ENCODE results near the gene ACAT2.
"Not testable (repeated sequence)": the region's sequence is repeated elsewhere in the genome, so short reads cannot be mapped to it uniquely, and the experiment has no call there.

The ACAT2 gene

GRCh38 chr6:159813781-159814180 is 51.9 kb downstream of the ACAT2 start:
- no peak overlapping the region for H3K4me2 ChIP-seq (ENCODE audit: low read length)
- H3K79me1 ChIP-seq (ENCODE audit: low read length) = peaks cover 13% of the 10 kb centered on the region
- H2AK5ac ChIP-seq (ENCODE audit: low read length) = no peak overlapping the region
- WGBS (ENCODE audit: extremely low coverage, insufficient coverage, insufficient read length) = no CpG with 5 or more reads among the region's 9 CpGs
- H3K36me3 ChIP-seq (ENCODE audit: control insufficient read depth in 1 of 2, insufficient read depth in 2 of 2, low read length in 2 of 2) = no peaks in the 10 kb centered on the region
- no peak overlapping the region for H3K9ac ChIP-seq (ENCODE audit: low read length)
- H3K18ac ChIP-seq (ENCODE audit: low read length) = no peak overlapping the region
- no peak overlapping the region for H3K4me3 ChIP-seq (ENCODE audit: low read depth, low read length)
- H4K8ac ChIP-seq (ENCODE audit: low read depth, low read length) = peak overlapping the region; percentile 1
- H3K4ac ChIP-seq (ENCODE audit: low read depth, low read length) = peak overlapping the region; percentile 2
- peak overlapping the region; percentile 45 for H2BK120ac ChIP-seq (ENCODE audit: insufficient read depth, low read length, poor library complexity)
- H3K14ac ChIP-seq (ENCODE audit: low read length) = peak overlapping the region; percentile 12
- H2BK12ac ChIP-seq (ENCODE audit: low read length) = peak overlapping the region; percentile 25
- no peak overlapping the region for H2AFZ ChIP-seq (ENCODE audit: insufficient read depth, low read length, poor library complexity)
- H4K12ac ChIP-seq (ENCODE audit: low read depth, low read length) = no peak overlapping the region
- peaks cover 12 to 30% of the 10 kb centered on the region in 2 experiments for H3K4me1 ChIP-seq (ENCODE audit: control insufficient read depth in 1 of 2, insufficient read depth in 2 of 2, low read length in 2 of 2)
- peak overlapping the region; percentile 37 for H4K91ac ChIP-seq (ENCODE audit: low read depth, low read length)
- no peak for DNase-seq
- no peaks in the 10 kb centered on the region for H3K79me2 ChIP-seq (ENCODE audit: control insufficient read depth, insufficient read depth, low read length, poor library complexity)
- H3K27ac ChIP-seq (ENCODE audit: low read depth, low read length) = no peak overlapping the region
- no peak overlapping the region for H3K23ac ChIP-seq (ENCODE audit: low read length)
- peaks cover 2% of the 10 kb centered on the region for H3K9me3 ChIP-seq (ENCODE audit: insufficient read depth, low read depth, low read length)
- no peaks in the 10 kb centered on the region for H3K27me3 ChIP-seq (ENCODE audit: insufficient read depth, low read length)
- H2BK5ac ChIP-seq (ENCODE audit: low read depth, low read length, poor library complexity) = peak overlapping the region; percentile 18

GRCh38 chr6:159815410-159815809 is 53.6 kb downstream of the ACAT2 start:
- H3K4me2 ChIP-seq (ENCODE audit: low read length) = no peak overlapping the region
- peak overlapping the region; percentile 87 for H3K27ac ChIP-seq (ENCODE audit: low read depth, low read length)
- H3K79me1 ChIP-seq (ENCODE audit: low read length) = peaks cover 13% of the 10 kb centered on the region
- WGBS (ENCODE audit: extremely low coverage, insufficient coverage, insufficient read length) = no CpG with 5 or more reads among the region's 6 CpGs
- H4K12ac ChIP-seq (ENCODE audit: low read depth, low read length) = no peak overlapping the region
- H3K23ac ChIP-seq (ENCODE audit: low read length) = no peak overlapping the region
- peak overlapping the region; percentile 85 for H4K91ac ChIP-seq (ENCODE audit: low read depth, low read length)
- peaks cover 8% of the 10 kb centered on the region for H3K9me3 ChIP-seq (ENCODE audit: insufficient read depth, low read depth, low read length)
- H3K79me2 ChIP-seq (ENCODE audit: control insufficient read depth, insufficient read depth, low read length, poor library complexity) = no peaks in the 10 kb centered on the region
- H3K18ac ChIP-seq (ENCODE audit: low read length) = no peak overlapping the region
- H3K9ac ChIP-seq (ENCODE audit: low read length) = no peak overlapping the region
- H2BK120ac ChIP-seq (ENCODE audit: insufficient read depth, low read length, poor library complexity) = no peak overlapping the region
- peak overlapping the region; percentile 90 for H2BK12ac ChIP-seq (ENCODE audit: low read length)
- H3K36me3 ChIP-seq (ENCODE audit: control insufficient read depth in 1 of 2, insufficient read depth in 2 of 2, low read length in 2 of 2) = peaks cover 0 to 4% of the 10 kb centered on the region in 2 experiments
- peak overlapping the region; percentile 70 for H2BK5ac ChIP-seq (ENCODE audit: low read depth, low read length, poor library complexity)
- no peak overlapping the region for H3K14ac ChIP-seq (ENCODE audit: low read length)
- no peak overlapping the region for H2AK5ac ChIP-seq (ENCODE audit: low read length)
- H3K4me1 ChIP-seq (ENCODE audit: control insufficient read depth in 1 of 2, insufficient read depth in 2 of 2, low read length in 2 of 2) = peaks cover 12 to 30% of the 10 kb centered on the region in 2 experiments
- no peaks in the 10 kb centered on the region for H3K27me3 ChIP-seq (ENCODE audit: insufficient read depth, low read length)
- H3K4me3 ChIP-seq (ENCODE audit: low read depth, low read length) = no peak overlapping the region
- DNase-seq = peak; percentile 77 to 85
- H4K8ac ChIP-seq (ENCODE audit: low read depth, low read length) = peak overlapping the region; percentile 59
- H2AFZ ChIP-seq (ENCODE audit: insufficient read depth, low read length, poor library complexity) = no peak overlapping the region
- H3K4ac ChIP-seq (ENCODE audit: low read depth, low read length) = no peak overlapping the region

- not testable (repeated sequence) for H3K27ac ChIP-seq (ENCODE audit: low read depth, low read length); H3K79me2 ChIP-seq (ENCODE audit: control insufficient read depth, insufficient read depth, low read length, poor library complexity); H3K23ac ChIP-seq (ENCODE audit: low read length); H4K12ac ChIP-seq (ENCODE audit: low read depth, low read length); H3K9me3 ChIP-seq (ENCODE audit: insufficient read depth, low read depth, low read length); H2AFZ ChIP-seq (ENCODE audit: insufficient read depth, low read length, poor library complexity); H4K91ac ChIP-seq (ENCODE audit: low read depth, low read length); H3K9ac ChIP-seq (ENCODE audit: low read length); H3K14ac ChIP-seq (ENCODE audit: low read length); H3K18ac ChIP-seq (ENCODE audit: low read length); H3K4me3 ChIP-seq (ENCODE audit: low read depth, low read length); H3K36me3 ChIP-seq (ENCODE audit: control insufficient read depth in 1 of 2, insufficient read depth in 2 of 2, low read length in 2 of 2); DNase-seq; H4K8ac ChIP-seq (ENCODE audit: low read depth, low read length); H2BK12ac ChIP-seq (ENCODE audit: low read length); H3K27me3 ChIP-seq (ENCODE audit: insufficient read depth, low read length); H2BK120ac ChIP-seq (ENCODE audit: insufficient read depth, low read length, poor library complexity); H3K4me2 ChIP-seq (ENCODE audit: low read length); H2AK5ac ChIP-seq (ENCODE audit: low read length); H2BK5ac ChIP-seq (ENCODE audit: low read depth, low read length, poor library complexity); H3K4ac ChIP-seq (ENCODE audit: low read depth, low read length)
- H3K79me1 ChIP-seq (ENCODE audit: low read length) = peaks cover 13% of the 10 kb centered on the region
- peaks cover 12 to 30% of the 10 kb centered on the region in 2 experiments for H3K4me1 ChIP-seq (ENCODE audit: control insufficient read depth in 1 of 2, insufficient read depth in 2 of 2, low read length in 2 of 2)
- no CpG with 5 or more reads among the region's 3 CpGs for WGBS (ENCODE audit: extremely low coverage, insufficient coverage, insufficient read length)
These were observed 54.9 kb downstream of the ACAT2 start for GRCh38 chr6:159816775-159817174.

GRCh38 chr6:159817951-159818739 is 56.3 kb downstream of the ACAT2 start:
- no CpG with 5 or more reads among the region's 23 CpGs for WGBS (ENCODE audit: extremely low coverage, insufficient coverage, insufficient read length)
- H3K79me1 ChIP-seq (ENCODE audit: low read length) = peaks cover 13% of the 10 kb centered on the region
- no peak overlapping the region for H3K23ac ChIP-seq (ENCODE audit: low read length)
- H2AK5ac ChIP-seq (ENCODE audit: low read length) = no peak overlapping the region
- H3K9me3 ChIP-seq (ENCODE audit: insufficient read depth, low read depth, low read length) = peaks cover 8% of the 10 kb centered on the region
- no peak overlapping the region for H3K18ac ChIP-seq (ENCODE audit: low read length)
- DNase-seq = no peak
- H3K36me3 ChIP-seq (ENCODE audit: control insufficient read depth in 1 of 2, insufficient read depth in 2 of 2, low read length in 2 of 2) = peaks cover 0 to 4% of the 10 kb centered on the region in 2 experiments
- H3K4ac ChIP-seq (ENCODE audit: low read depth, low read length) = no peak overlapping the region
- H2BK12ac ChIP-seq (ENCODE audit: low read length) = peak overlapping the region; percentile 66
- H3K14ac ChIP-seq (ENCODE audit: low read length) = no peak overlapping the region
- no peak overlapping the region for H4K8ac ChIP-seq (ENCODE audit: low read depth, low read length)
- H3K79me2 ChIP-seq (ENCODE audit: control insufficient read depth, insufficient read depth, low read length, poor library complexity) = no peaks in the 10 kb centered on the region
- no peak overlapping the region for H2AFZ ChIP-seq (ENCODE audit: insufficient read depth, low read length, poor library complexity)
- no peak overlapping the region for H3K4me3 ChIP-seq (ENCODE audit: low read depth, low read length)
- H3K9ac ChIP-seq (ENCODE audit: low read length) = no peak overlapping the region
- no peak overlapping the region for H3K27ac ChIP-seq (ENCODE audit: low read depth, low read length)
- no peak overlapping the region for H2BK5ac ChIP-seq (ENCODE audit: low read depth, low read length, poor library complexity)
- H3K27me3 ChIP-seq (ENCODE audit: insufficient read depth, low read length) = no peaks in the 10 kb centered on the region
- peaks cover 8 to 22% of the 10 kb centered on the region in 2 experiments for H3K4me1 ChIP-seq (ENCODE audit: control insufficient read depth in 1 of 2, insufficient read depth in 2 of 2, low read length in 2 of 2)
- H4K12ac ChIP-seq (ENCODE audit: low read depth, low read length) = no peak overlapping the region
- no peak overlapping the region for H3K4me2 ChIP-seq (ENCODE audit: low read length)
- no peak overlapping the region for H4K91ac ChIP-seq (ENCODE audit: low read depth, low read length)
- H2BK120ac ChIP-seq (ENCODE audit: insufficient read depth, low read length, poor library complexity) = no peak overlapping the region

All from trophoblast cell (in vitro differentiated cells and primary cell).